IMR-90 (cell line): ENCODE data around the gene STIL. TPM values are rescaled to one million over a fixed set of nuclear protein-coding genes. Genes with fewer than 3 reads are reported as not detected.

Experiments used
- ATAC-seq: fragments of 200-7000 bp; cut with Tn5 transposase; 2 replicates; pipeline ENCODE4 v1.9.1; 2020; ENCODE audit warnings: low read depth, mild to moderate bottlenecking, moderate library complexity
- BruUV-seq: library from RNA; stranded (reverse); fragments of 400-500 nt; replicated peaks from 2 replicates; lab custom pipeline; 2021; lab: Mats Ljungman, UMichigan
- CTCF ChIA-PET: fragments of 300-600 bp; formaldehyde crosslinking; extraction: SDS; loops from one replicate; lab custom pipeline; 2021; ENCODE audit warnings: antibody characterized with exemption; lab: Yijun Ruan, JAX
- POLR2A ChIA-PET: fragments of 300-600 bp; sonication (Branson Sonifier 250); formaldehyde crosslinking; loops from one replicate; lab custom pipeline; 2022; ENCODE audit warnings: antibody characterized with exemption; ENCODE audit not compliant: unreplicated experiment; lab: Charles Lee
- DNase-seq: peaks from one replicate; pipeline ENCODE4 v3.0.0; 2013
- H2AFZ ChIP-seq: replicated peaks from 2 replicates; pipeline ENCODE3; 2013; ENCODE audit warnings: low read length, mild to moderate bottlenecking; ENCODE audit not compliant: poor library complexity
- H2AK5ac ChIP-seq: 2 replicates; pipeline ENCODE4 v1.6.1; 2013; ENCODE audit warnings: low read depth, low read length, inconsistent platforms
- H2AK9ac ChIP-seq: replicated peaks from 2 replicates; pipeline ENCODE3; 2013; ENCODE audit warnings: mild to moderate bottlenecking, low read depth, low read length, moderate library complexity; ENCODE audit not compliant: poor library complexity
- H2BK120ac ChIP-seq: 2 replicates; pipeline ENCODE4 v1.6.1; 2013; ENCODE audit warnings: low read depth, low read length, inconsistent platforms
- H2BK15ac ChIP-seq: 3 replicates; pipeline ENCODE4 v1.6.1; 2013; ENCODE audit warnings: low read depth, low read length, inconsistent platforms
- H2BK20ac ChIP-seq: 2 replicates; pipeline ENCODE4 v1.6.1; 2013; ENCODE audit warnings: low read depth, mild to moderate bottlenecking, inconsistent platforms, low read length, moderate library complexity
- H2BK5ac ChIP-seq: 2 replicates; pipeline ENCODE4 v1.6.1; 2013; ENCODE audit warnings: mild to moderate bottlenecking, low read depth, low read length, inconsistent platforms; ENCODE audit not compliant: poor library complexity, severe bottlenecking
- H3K14ac ChIP-seq: replicated peaks from 2 replicates; pipeline ENCODE4 v1.6.1; 2013; ENCODE audit warnings: low read depth, low read length, inconsistent platforms
- H3K18ac ChIP-seq: 2 replicates; pipeline ENCODE4 v1.6.1; 2013; ENCODE audit warnings: low read depth, low read length, control low read depth
- H3K23ac ChIP-seq: 2 replicates; pipeline ENCODE4 v1.6.1; 2013; ENCODE audit warnings: low read depth, low read length, inconsistent platforms
- H3K27ac ChIP-seq: 2 replicates; pipeline ENCODE4 v1.5.1; 2013; ENCODE audit warnings: mild to moderate bottlenecking, control low read depth, low read length; ENCODE audit not compliant: insufficient read depth
- H3K27me3 ChIP-seq: 2 replicates; pipeline ENCODE4 v1.6.1; 2013; ENCODE audit warnings: low read length; ENCODE audit not compliant: control insufficient read depth, insufficient read depth
- H3K36me3 ChIP-seq: 2 replicates; pipeline ENCODE4 v1.6.1; 2013; ENCODE audit warnings: low read length, mixed read lengths; ENCODE audit not compliant: control insufficient read depth, insufficient read depth
- H3K4ac ChIP-seq: 2 replicates; pipeline ENCODE4 v1.6.1; 2013; ENCODE audit warnings: low read depth, low read length, inconsistent platforms
- H3K4me1 ChIP-seq: 2 replicates; pipeline ENCODE4 v1.6.1; 2013; ENCODE audit warnings: low read length, mixed read lengths; ENCODE audit not compliant: control insufficient read depth, insufficient read depth
- H3K4me2 ChIP-seq: 2 replicates; pipeline ENCODE4 v1.6.1; 2013; ENCODE audit warnings: low read depth, mild to moderate bottlenecking, control low read depth, low read length, moderate library complexity
- H3K4me3 ChIP-seq: 2 replicates; pipeline ENCODE4 v1.5.1; 2013; ENCODE audit warnings: low read depth, mild to moderate bottlenecking, control low read depth, low read length, moderate library complexity; ENCODE audit not compliant: insufficient read depth
- H3K56ac ChIP-seq: 2 replicates; pipeline ENCODE4 v1.6.1; 2013; ENCODE audit warnings: low read length, inconsistent platforms; ENCODE audit not compliant: insufficient read depth; ENCODE audit errors: extremely low read depth
- H3K79me1 ChIP-seq, 2 experiments: 2 replicates each; pipeline ENCODE4 v1.6.1; 2013; ENCODE audit warnings: low read length in 2 of 2, inconsistent platforms in 1 of 2, low read depth in 1 of 2
- H3K9ac ChIP-seq: 2 replicates; pipeline ENCODE4 v1.6.1; 2013; ENCODE audit warnings: low read depth, low read length, control low read depth
- H3K9me1 ChIP-seq: 2 replicates; pipeline ENCODE4 v1.6.1; 2013; ENCODE audit warnings: low read length, inconsistent platforms; ENCODE audit not compliant: insufficient read depth
- H3K9me3 ChIP-seq: 2 replicates; pipeline ENCODE4 v1.6.1; 2013; ENCODE audit warnings: low read length; ENCODE audit not compliant: control insufficient read depth, insufficient read depth
- H4K20me1 ChIP-seq: 2 replicates; pipeline ENCODE4 v1.6.1; 2013; ENCODE audit warnings: low read length, inconsistent platforms; ENCODE audit not compliant: insufficient read depth
- H4K5ac ChIP-seq: 2 replicates; pipeline ENCODE4 v1.6.1; 2013; ENCODE audit warnings: mild to moderate bottlenecking, low read depth, low read length, control low read depth
- H4K8ac ChIP-seq, 2 experiments: 2 replicates each; pipeline ENCODE4 v1.6.1; 2013; ENCODE audit warnings: low read depth in 2 of 2, low read length in 2 of 2, control low read depth in 1 of 2, inconsistent platforms in 1 of 2
- H4K91ac ChIP-seq: 2 replicates; pipeline ENCODE4 v1.6.1; 2013; ENCODE audit warnings: low read depth, low read length, inconsistent platforms; ENCODE audit not compliant: insufficient read depth
- BHLHE40 ChIP-seq: fragments of 150-350 bp; IDR thresholded peaks from 2 replicates; pipeline ENCODE4 v1.6.1; 2016; ENCODE audit warnings: mild to moderate bottlenecking, low read depth, low read length
- CEBPB ChIP-seq: IDR thresholded peaks from 2 replicates; pipeline ENCODE4 v1.6.1; 2012; ENCODE audit warnings: low read depth, low read length, improper control_type of control experiment
- CHD1 ChIP-seq: IDR thresholded peaks from 2 replicates; pipeline ENCODE4 v1.6.1; 2012; ENCODE audit warnings: low read depth, low read length, improper control_type of control experiment
- FOS ChIP-seq: fragments of 150-350 bp; IDR thresholded peaks from 2 replicates; pipeline ENCODE4 v1.6.1; 2016; ENCODE audit warnings: low read depth, low read length
- MAFK ChIP-seq: IDR thresholded peaks from 2 replicates; pipeline ENCODE4 v1.6.1; 2012; ENCODE audit warnings: low read depth, low read length, improper control_type of control experiment
- MAZ ChIP-seq: IDR thresholded peaks from 2 replicates; pipeline ENCODE4 v1.6.1; 2012; ENCODE audit warnings: low read depth, mild to moderate bottlenecking, low read length, improper control_type of control experiment, moderate library complexity, borderline replicate concordance
- MXI1 ChIP-seq: IDR thresholded peaks from 2 replicates; pipeline ENCODE4 v1.6.1; 2012; ENCODE audit warnings: low read depth, mild to moderate bottlenecking, low read length, moderate library complexity, borderline replicate concordance
- NFE2L2 ChIP-seq: fragments of 150-350 bp; IDR thresholded peaks from 2 replicates; pipeline ENCODE4 v1.6.1; 2016; ENCODE audit warnings: low read depth, mild to moderate bottlenecking, low read length
- POLR2A ChIP-seq: IDR thresholded peaks from 2 replicates; pipeline ENCODE4 v1.6.1; 2012; ENCODE audit warnings: mild to moderate bottlenecking, low read depth, low read length
- RCOR1 ChIP-seq: IDR thresholded peaks from 2 replicates; pipeline ENCODE4 v1.6.1; 2012; ENCODE audit warnings: mild to moderate bottlenecking, low read length, improper control_type of control experiment; ENCODE audit not compliant: insufficient replicate concordance
- RFX5 ChIP-seq: IDR thresholded peaks from 2 replicates; pipeline ENCODE4 v1.8.0; 2012; ENCODE audit warnings: low read depth, mild to moderate bottlenecking, low read length, moderate library complexity
- WGBS, 2 experiments: methylation state at CpG; one replicate each; pipeline versions ENCODE4 v1.1.5 to v1.1.7; 2013; ENCODE audit warnings: missing lambda C conversion rate in 2 of 2; ENCODE audit not compliant: insufficient read length in 1 of 2; ENCODE audit errors: extremely low coverage in 2 of 2; 5-methylcytosine and 5-hydroxymethylcytosine counted together
- dilution Hi-C: fragments of 300-500 bp; cut with HindIII; formaldehyde crosslinking; loops from one replicate; pipeline ENCODE4 v1.14.3; 2018; ENCODE audit warnings: low sequenced_read_pairs; ENCODE audit not compliant: unreplicated experiment
- in situ Hi-C: fragments of 300-500 bp; cut with MboI; formaldehyde crosslinking; loops from 3 replicates; pipeline ENCODE4 v1.14.3; 2019; ENCODE audit warnings: low sequenced_read_pairs, inconsistent platforms, mixed read lengths
- intact Hi-C: fragments of 100-400 bp; cut with micrococcal nuclease; formaldehyde crosslinking; loops from 2 replicates; pipeline ENCODE4 v1.10.0; 2022
- polyA plus RNA-seq, 3 experiments: library from polyadenylated mRNA; depleted of rRNA; stranded (reverse); fragments of >200 nt; gene quantifications; 2 replicates each; pipeline ENCODE4 v1.2.3, GENCODE V29; 2012; ENCODE audit warnings: low replicate concordance in 1 of 3
- total RNA-seq: library from RNA; depleted of rRNA; stranded (reverse); fragments of >200 nt; gene quantifications from 2 replicates; pipeline ENCODE4 v1.2.3, GENCODE V29; 2012
- TF ChIP-seq, protein P1 (sequence below): fragments of 150-350 bp; IDR thresholded peaks from 2 replicates; pipeline ENCODE4 v1.6.1; 2016; ENCODE audit warnings: low read depth, mild to moderate bottlenecking, low read length, moderate library complexity, borderline replicate concordance
- TF ChIP-seq, protein P2 (sequence below): conservative IDR thresholded peaks from 2 replicates; pipeline ENCODE4 v1.5.1; 2012; ENCODE audit warnings: mild to moderate bottlenecking, low read depth, low read length, improper control_type of control experiment

The STIL gene
- total and polyA plus RNA-seq, 2 of the 4 experiments (the other 2 are of a cell fraction), result 6.8 to 17.2 TPM

DNA sequence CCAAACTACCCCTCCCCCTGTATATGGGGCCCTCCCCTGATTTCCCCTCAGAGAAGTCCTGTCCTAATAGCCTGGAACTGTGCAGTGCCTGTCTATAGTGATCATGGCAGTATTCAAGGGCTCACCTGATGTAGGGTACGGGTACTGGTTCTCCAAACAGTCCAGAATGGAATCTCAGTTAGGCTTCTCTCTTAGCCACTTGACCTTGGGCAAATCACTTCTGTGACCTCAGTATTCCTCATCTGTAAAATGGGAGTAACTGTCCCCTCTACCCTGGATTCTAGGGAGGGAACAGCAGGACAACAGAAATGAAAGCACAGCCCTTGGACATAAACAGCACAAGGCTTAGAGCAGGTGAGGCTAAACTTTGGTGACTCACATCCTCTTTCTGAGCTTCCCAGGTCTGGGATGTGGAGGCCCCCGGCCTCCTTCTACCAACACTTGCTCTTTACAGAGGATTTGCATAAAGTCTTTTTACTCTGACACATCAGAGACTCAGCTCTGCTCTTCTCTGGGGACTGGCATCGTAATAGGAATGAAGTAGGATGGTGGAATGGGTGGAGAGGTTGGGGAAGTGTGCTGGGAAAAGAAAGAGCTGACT is 104.1 kb downstream of the STIL start:
- Histone ChIP-seq H3K79me1 (no peaks in the 10 kb centered on the region), H2AK5ac (no peak overlapping the region), H2BK120ac (no peak overlapping the region), H2AK9ac (no peak overlapping the region), H3K9me1 (no peaks in the 10 kb centered on the region), H3K4ac (no peak overlapping the region), H3K27ac (no peak overlapping the region), H4K8ac (no peak overlapping the region), H3K36me3 (no peaks in the 10 kb centered on the region), H3K9ac (no peak overlapping the region), H4K91ac (no peak overlapping the region), H3K14ac (no peak overlapping the region), H3K27me3 (peaks cover 19% of the 10 kb centered on the region), H2BK20ac (no peak overlapping the region), H3K4me3 (no peak overlapping the region), H3K9me3 (no peaks in the 10 kb centered on the region), H3K56ac (no peak overlapping the region), H2BK15ac (no peak overlapping the region), H4K5ac (no peak overlapping the region), H3K18ac (no peak overlapping the region), H3K4me2 (no peak overlapping the region), H3K4me1 (no peaks in the 10 kb centered on the region), H2AFZ (no peak overlapping the region), H3K23ac (no peak overlapping the region), H4K20me1 (no peaks in the 10 kb centered on the region), H2BK5ac (no peak overlapping the region)
- DNase-seq (no peak), ATAC-seq (no peak)
- ChIA-PET CTCF (no interaction called here), POLR2A (no interaction called here)
- TF ChIP-seq NFE2L2, result no peak
- no peak for TF ChIP-seq BHLHE40
- no peak for TF ChIP-seq RCOR1
- no peak for TF ChIP-seq CEBPB
- TF ChIP-seq, protein P1, sequence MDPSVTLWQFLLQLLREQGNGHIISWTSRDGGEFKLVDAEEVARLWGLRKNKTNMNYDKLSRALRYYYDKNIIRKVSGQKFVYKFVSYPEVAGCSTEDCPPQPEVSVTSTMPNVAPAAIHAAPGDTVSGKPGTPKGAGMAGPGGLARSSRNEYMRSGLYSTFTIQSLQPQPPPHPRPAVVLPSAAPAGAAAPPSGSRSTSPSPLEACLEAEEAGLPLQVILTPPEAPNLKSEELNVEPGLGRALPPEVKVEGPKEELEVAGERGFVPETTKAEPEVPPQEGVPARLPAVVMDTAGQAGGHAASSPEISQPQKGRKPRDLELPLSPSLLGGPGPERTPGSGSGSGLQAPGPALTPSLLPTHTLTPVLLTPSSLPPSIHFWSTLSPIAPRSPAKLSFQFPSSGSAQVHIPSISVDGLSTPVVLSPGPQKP, result no peak
- TF ChIP-seq RFX5, result no peak
- TF ChIP-seq MAFK, result no peak
- TF ChIP-seq, protein P2, sequence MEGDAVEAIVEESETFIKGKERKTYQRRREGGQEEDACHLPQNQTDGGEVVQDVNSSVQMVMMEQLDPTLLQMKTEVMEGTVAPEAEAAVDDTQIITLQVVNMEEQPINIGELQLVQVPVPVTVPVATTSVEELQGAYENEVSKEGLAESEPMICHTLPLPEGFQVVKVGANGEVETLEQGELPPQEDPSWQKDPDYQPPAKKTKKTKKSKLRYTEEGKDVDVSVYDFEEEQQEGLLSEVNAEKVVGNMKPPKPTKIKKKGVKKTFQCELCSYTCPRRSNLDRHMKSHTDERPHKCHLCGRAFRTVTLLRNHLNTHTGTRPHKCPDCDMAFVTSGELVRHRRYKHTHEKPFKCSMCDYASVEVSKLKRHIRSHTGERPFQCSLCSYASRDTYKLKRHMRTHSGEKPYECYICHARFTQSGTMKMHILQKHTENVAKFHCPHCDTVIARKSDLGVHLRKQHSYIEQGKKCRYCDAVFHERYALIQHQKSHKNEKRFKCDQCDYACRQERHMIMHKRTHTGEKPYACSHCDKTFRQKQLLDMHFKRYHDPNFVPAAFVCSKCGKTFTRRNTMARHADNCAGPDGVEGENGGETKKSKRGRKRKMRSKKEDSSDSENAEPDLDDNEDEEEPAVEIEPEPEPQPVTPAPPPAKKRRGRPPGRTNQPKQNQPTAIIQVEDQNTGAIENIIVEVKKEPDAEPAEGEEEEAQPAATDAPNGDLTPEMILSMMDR, result no peak
- TF ChIP-seq MXI1, result no peak
- TF ChIP-seq FOS, result no peak
- no peak for TF ChIP-seq MAZ
- no peak for TF ChIP-seq CHD1
- no peak for TF ChIP-seq POLR2A
- dilution Hi-C loops (no loop called here), in situ Hi-C loops (no loop called here), intact Hi-C loops (no loop called here)
- WGBS, 2 experiments, result no CpG with 5 or more reads among the region's 3 CpGs
- no TSS peak for BruUV-seq
